Mesenchymal stem cell (in vitro differentiated cells and primary cell): ENCODE data around the gene CEMIP.

Source experiments
- DNase-seq: peaks from one replicate; pipeline ENCODE4 v3.0.0-alpha.2; 2013
- H2AFZ ChIP-seq: one replicate; pipeline ENCODE4 v1.6.1; 2013; ENCODE audit warnings: low read depth, mild to moderate bottlenecking, control low read depth, inconsistent platforms, low read length, moderate library complexity
- H2AK5ac ChIP-seq: 2 replicates; pipeline ENCODE4 v1.6.1; 2013; ENCODE audit warnings: low read length, moderate library complexity, mild to moderate bottlenecking, inconsistent platforms; ENCODE audit not compliant: severe bottlenecking
- H2BK120ac ChIP-seq: one replicate; pipeline ENCODE4 v1.6.1; 2013; ENCODE audit warnings: low read depth, mild to moderate bottlenecking, inconsistent platforms, low read length, moderate library complexity
- H2BK12ac ChIP-seq, 2 experiments: one replicate each; pipeline ENCODE4 v1.6.1; 2013; ENCODE audit warnings: inconsistent platforms in 2 of 2, low read length in 2 of 2, mild to moderate bottlenecking in 2 of 2, moderate library complexity in 2 of 2, control low read depth in 1 of 2
- H2BK15ac ChIP-seq: one replicate; pipeline ENCODE4 v1.6.1; 2013; ENCODE audit warnings: mild to moderate bottlenecking, low read depth, inconsistent platforms; ENCODE audit not compliant: poor library complexity, severe bottlenecking
- H2BK5ac ChIP-seq: 2 replicates; pipeline ENCODE4 v1.6.1; 2013; ENCODE audit warnings: low read depth, mild to moderate bottlenecking, low read length, control low read depth, inconsistent platforms; ENCODE audit not compliant: poor library complexity, severe bottlenecking
- H3K14ac ChIP-seq, 2 experiments: one replicate each; pipeline ENCODE4 v1.6.1; 2013; ENCODE audit warnings: inconsistent platforms in 2 of 2, low read length in 2 of 2, control low read depth in 1 of 2, mild to moderate bottlenecking in 1 of 2, moderate library complexity in 1 of 2
- H3K18ac ChIP-seq, 2 experiments: one replicate each; pipeline ENCODE4 v1.6.1; 2013; ENCODE audit warnings: inconsistent platforms in 2 of 2, low read length in 2 of 2, control low read depth in 1 of 2, low read depth in 1 of 2, mild to moderate bottlenecking in 1 of 2
- H3K23ac ChIP-seq, 2 experiments: one replicate each; pipeline ENCODE4 v1.6.1; 2013; ENCODE audit warnings: inconsistent platforms in 2 of 2, low read length in 2 of 2, mild to moderate bottlenecking in 2 of 2, moderate library complexity in 2 of 2, control low read depth in 1 of 2
- H3K27ac ChIP-seq: 2 replicates; pipeline ENCODE4 v1.5.1; 2013; ENCODE audit warnings: mild to moderate bottlenecking, moderate library complexity, low read length, control low read depth, inconsistent platforms; ENCODE audit not compliant: poor library complexity, severe bottlenecking
- H3K27me3 ChIP-seq, 2 experiments: 2 replicates each; pipeline versions ENCODE4 v1.6.1 to v1.7.0; 2013; ENCODE audit warnings: low read length in 2 of 2, mild to moderate bottlenecking in 2 of 2, moderate library complexity in 2 of 2, control low read depth in 1 of 2, inconsistent platforms in 1 of 2; ENCODE audit not compliant: control insufficient read depth in 1 of 2, insufficient read depth in 1 of 2
- H3K36me3 ChIP-seq, 2 experiments: 2 replicates each; pipeline versions ENCODE4 v1.6.1 to v1.7.0; 2013; ENCODE audit warnings: low read length in 2 of 2, control low read depth in 1 of 2, inconsistent platforms in 1 of 2, low read depth in 1 of 2, mild to moderate bottlenecking in 1 of 2; ENCODE audit not compliant: insufficient read depth in 2 of 2, control insufficient read depth in 1 of 2
- H3K4ac ChIP-seq, 2 experiments: one replicate each; pipeline ENCODE4 v1.6.1; 2013; ENCODE audit warnings: inconsistent platforms in 2 of 2, low read length in 2 of 2, mild to moderate bottlenecking in 2 of 2, moderate library complexity in 2 of 2, control low read depth in 1 of 2, low read depth in 1 of 2
- H3K4me1 ChIP-seq: 2 replicates; pipeline ENCODE4 v1.6.1; 2013; ENCODE audit warnings: low read depth, low read length, control low read depth; ENCODE audit not compliant: control insufficient read depth, insufficient read depth
- H3K4me2 ChIP-seq: 2 replicates; pipeline ENCODE4 v1.6.1; 2013; ENCODE audit warnings: low read length, mild to moderate bottlenecking, inconsistent platforms; ENCODE audit not compliant: poor library complexity, severe bottlenecking
- H3K4me3 ChIP-seq, 2 experiments: 2 replicates each; pipeline versions ENCODE4 v1.5.1 to v1.7.0; 2013; ENCODE audit warnings: low read length in 2 of 2, mild to moderate bottlenecking in 2 of 2, control low read depth in 1 of 2, low read depth in 1 of 2; ENCODE audit not compliant: insufficient read depth in 1 of 2
- H3K79me1 ChIP-seq: replicated peaks from 2 replicates; pipeline ENCODE4 v1.6.1; 2013; ENCODE audit warnings: mild to moderate bottlenecking, control low read depth, low read length, inconsistent platforms; ENCODE audit not compliant: poor library complexity, severe bottlenecking
- H3K9ac ChIP-seq: 2 replicates; pipeline ENCODE4 v1.7.0; 2013; ENCODE audit warnings: mild to moderate bottlenecking, low read length, moderate library complexity
- H3K9me3 ChIP-seq: 2 replicates; pipeline ENCODE4 v1.7.0; 2013; ENCODE audit warnings: mild to moderate bottlenecking, low read length; ENCODE audit not compliant: control insufficient read depth
- H4K8ac ChIP-seq: one replicate; pipeline ENCODE4 v1.6.1; 2013; ENCODE audit warnings: inconsistent platforms, mild to moderate bottlenecking, low read length, moderate library complexity
- H4K91ac ChIP-seq: one replicate; pipeline ENCODE4 v1.6.1; 2013; ENCODE audit warnings: mild to moderate bottlenecking, low read length, inconsistent platforms
- WGBS: methylation state at CpG from one replicate; pipeline ENCODE4 v1.1.7; 2013; ENCODE audit warnings: mixed read lengths; 5-methylcytosine and 5-hydroxymethylcytosine counted together

CEMIP gene

GRCh38 chr15:80787316-80787715 lies 8.1 kb downstream of the CEMIP start:
- no peak overlapping the region for H3K14ac ChIP-seq
- H4K91ac ChIP-seq: no peak overlapping the region
- no peak overlapping the region for H2BK120ac ChIP-seq
- H3K79me1 ChIP-seq: no peaks in the 10 kb centered on the region
- H2BK15ac ChIP-seq: no peak overlapping the region
- WGBS: 94% methylated on average over 3 of the region's 3 CpGs
- H3K18ac ChIP-seq: no peak overlapping the region
- no peak overlapping the region for H3K4me2 ChIP-seq
- H3K23ac ChIP-seq: no peak overlapping the region
- peaks cover 0 to 96% of the 10 kb centered on the region in 2 experiments for H3K36me3 ChIP-seq
- no peak overlapping the region for H3K27ac ChIP-seq
- no peak overlapping the region for H3K4ac ChIP-seq
- no peak overlapping the region for H2BK12ac ChIP-seq
- no peaks in the 10 kb centered on the region for H3K9me3 ChIP-seq
- H3K9ac ChIP-seq: peak overlapping the region; percentile 50
- no peak overlapping the region for H2BK5ac ChIP-seq
- H3K27me3 ChIP-seq: peaks cover 0 to 9% of the 10 kb centered on the region in 2 experiments
- peaks cover 2% of the 10 kb centered on the region for H3K4me1 ChIP-seq
- H2AK5ac ChIP-seq: no peak overlapping the region
- no peak overlapping the region for H3K4me3 ChIP-seq
- no peak overlapping the region for H2AFZ ChIP-seq
- peak; percentile 29 for DNase-seq
- no peak overlapping the region for H4K8ac ChIP-seq

DNA sequence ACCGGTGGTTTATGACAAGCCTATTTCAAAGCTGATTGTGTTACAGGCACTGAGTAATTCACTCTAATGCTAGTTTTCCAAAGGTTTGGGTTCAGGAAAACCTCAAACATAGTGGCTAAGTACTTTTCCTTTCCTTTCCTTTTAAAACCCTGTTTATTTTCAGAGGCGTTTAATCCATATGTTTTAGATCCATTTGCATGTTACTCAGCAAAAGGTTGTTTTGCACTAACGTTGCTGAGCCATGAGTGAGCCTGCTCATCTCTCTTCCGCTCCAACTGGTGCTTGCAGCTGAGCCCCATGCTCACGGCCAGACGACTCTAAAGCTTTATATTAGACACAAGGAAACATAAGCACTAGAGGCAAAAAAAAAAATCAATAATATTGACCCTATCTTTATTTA lies 9.4 kb downstream of the CEMIP start:
- no peak overlapping the region for H2AFZ ChIP-seq
- H2BK15ac ChIP-seq: no peak overlapping the region
- H2BK120ac ChIP-seq: no peak overlapping the region
- 89% methylated on average over 5 of the region's 6 CpGs for WGBS
- no peaks in the 10 kb centered on the region for H3K27me3 ChIP-seq
- no peak overlapping the region for H3K14ac ChIP-seq
- no peak overlapping the region for H2BK5ac ChIP-seq
- peaks cover 2% of the 10 kb centered on the region for H3K4me1 ChIP-seq
- H3K9ac ChIP-seq: no peak overlapping the region
- H4K8ac ChIP-seq: no peak overlapping the region
- H2AK5ac ChIP-seq: no peak overlapping the region
- no peak overlapping the region for H3K4me3 ChIP-seq
- DNase-seq: peak; percentile 41
- no peaks in the 10 kb centered on the region for H3K79me1 ChIP-seq
- H3K4ac ChIP-seq: no peak overlapping the region
- H3K9me3 ChIP-seq: no peaks in the 10 kb centered on the region
- H2BK12ac ChIP-seq: no peak overlapping the region
- no peak overlapping the region for H3K4me2 ChIP-seq
- no peak overlapping the region for H4K91ac ChIP-seq
- peaks cover 0 to 96% of the 10 kb centered on the region in 2 experiments for H3K36me3 ChIP-seq
- no peak overlapping the region for H3K23ac ChIP-seq
- no peak overlapping the region for H3K18ac ChIP-seq
- H3K27ac ChIP-seq: no peak overlapping the region

DNA sequence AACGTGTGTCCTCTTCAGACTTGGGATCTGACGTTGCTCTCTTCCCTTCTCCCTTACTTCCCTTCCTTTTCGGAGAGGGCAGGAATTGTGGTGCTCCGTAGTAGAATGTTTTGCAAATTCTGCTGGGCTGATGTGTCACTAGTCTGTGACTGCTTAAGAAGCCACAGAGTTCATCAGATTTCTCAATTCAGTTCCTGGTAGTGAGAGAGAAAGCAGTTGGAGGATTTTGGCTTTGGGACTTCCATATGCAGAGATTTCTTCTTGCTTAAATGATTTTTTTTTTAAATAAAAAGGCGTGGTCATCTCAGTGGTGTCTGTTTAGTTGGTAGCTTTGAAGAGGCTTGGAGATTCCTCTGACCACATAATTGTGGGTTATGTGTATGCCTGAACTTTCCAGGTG lies 10.1 kb downstream of the CEMIP start:
- Histone ChIP-seq H3K23ac (no peak overlapping the region), H2AFZ (no peak overlapping the region), H3K9me3 (no peaks in the 10 kb centered on the region), H3K4ac (no peak overlapping the region), H3K4me3 (no peak overlapping the region), H3K18ac (no peak overlapping the region), H3K27me3 (no peaks in the 10 kb centered on the region), H3K4me2 (no peak overlapping the region), H4K8ac (no peak overlapping the region), H2BK15ac (no peak overlapping the region), H2BK12ac (no peak overlapping the region), H2BK120ac (no peak overlapping the region), H3K36me3 (peaks cover 0 to 96% of the 10 kb centered on the region in 2 experiments), H2BK5ac (no peak overlapping the region), H3K27ac (no peak overlapping the region), H4K91ac (no peak overlapping the region), H3K79me1 (no peaks in the 10 kb centered on the region), H3K14ac (no peak overlapping the region), H3K4me1 (peaks cover 2% of the 10 kb centered on the region), H3K9ac (peak overlapping the region; percentile 48), H2AK5ac (no peak overlapping the region)
- peak; percentile 30 for DNase-seq
- WGBS: 43% methylated on average over 3 of the region's 5 CpGs

GRCh38 chr15:80789796-80790195 lies 10.6 kb downstream of the CEMIP start:
- no peak overlapping the region for H3K14ac ChIP-seq
- H3K4me3 ChIP-seq: no peak overlapping the region
- no peak overlapping the region for H3K4me2 ChIP-seq
- H3K27ac ChIP-seq: no peak overlapping the region
- WGBS: 74% methylated on average over 4 of the region's 4 CpGs
- H3K27me3 ChIP-seq: no peaks in the 10 kb centered on the region
- H3K4ac ChIP-seq: no peak overlapping the region
- H2BK5ac ChIP-seq: no peak overlapping the region
- no peaks in the 10 kb centered on the region for H3K79me1 ChIP-seq
- H3K4me1 ChIP-seq: peaks cover 2% of the 10 kb centered on the region
- no peak overlapping the region for H3K18ac ChIP-seq
- H2AK5ac ChIP-seq: no peak overlapping the region
- H2BK12ac ChIP-seq: no peak overlapping the region
- no peak overlapping the region for H2BK120ac ChIP-seq
- no peak overlapping the region for H4K8ac ChIP-seq
- H4K91ac ChIP-seq: no peak overlapping the region
- H3K9ac ChIP-seq: peak overlapping the region; percentile 48
- no peak overlapping the region for H3K23ac ChIP-seq
- no peak overlapping the region for H2BK15ac ChIP-seq
- peaks cover 0 to 96% of the 10 kb centered on the region in 2 experiments for H3K36me3 ChIP-seq
- DNase-seq: no peak
- no peaks in the 10 kb centered on the region for H3K9me3 ChIP-seq
- H2AFZ ChIP-seq: no peak overlapping the region
